DND-41 (cell line): ENCODE measurements around the gene SLC34A3.

ENCODE experiments used
- ATAC-seq: fragments of 200-7000 bp; cut with Tn5 transposase; 3 replicates; pipeline ENCODE4 v1.9.1; 2021; ENCODE audit warnings: low read depth; ENCODE audit not compliant: insufficient read depth
- DNase-seq: peaks from one replicate; pipeline ENCODE4 v3.0.0-alpha.2; 2020
- H2AFZ ChIP-seq: 2 replicates; pipeline ENCODE4 v1.6.0; 2012; ENCODE audit warnings: low read depth, low read length
- H3K27ac ChIP-seq: 2 replicates; pipeline ENCODE4 v1.5.1; 2012; ENCODE audit warnings: low read length, inconsistent platforms
- H3K27me3 ChIP-seq: fragments of 200-600 bp; sonication (generic); 2 replicates; pipeline ENCODE4 v1.6.0; 2012; ENCODE audit warnings: low read length, mild to moderate bottlenecking, inconsistent platforms; ENCODE audit not compliant: insufficient read depth, poor library complexity
- H3K36me3 ChIP-seq: 2 replicates; pipeline ENCODE4 v1.5.1; 2012; ENCODE audit warnings: low read length, inconsistent platforms; ENCODE audit not compliant: insufficient read depth
- H3K4me1 ChIP-seq: 2 replicates; pipeline ENCODE4 v1.5.1; 2012; ENCODE audit warnings: mild to moderate bottlenecking, low read length; ENCODE audit not compliant: insufficient read depth
- H3K4me2 ChIP-seq: 2 replicates; pipeline ENCODE4 v1.6.0; 2012; ENCODE audit warnings: mild to moderate bottlenecking, moderate library complexity, low read length, inconsistent platforms; ENCODE audit not compliant: insufficient read depth
- H3K4me3 ChIP-seq, 2 experiments: fragments of 200-600 bp in 1 of 2; shearing (Covaris generic) in 1 of 2; 2 replicates each; pipeline ENCODE4 v1.5.1; 2012 to 2016; ENCODE audit warnings: inconsistent platforms in 2 of 2, low read length in 2 of 2, mild to moderate bottlenecking in 2 of 2, low read depth in 1 of 2, moderate library complexity in 1 of 2
- H3K79me2 ChIP-seq: 2 replicates; pipeline ENCODE4 v1.6.0; 2012; ENCODE audit warnings: low read length, inconsistent platforms; ENCODE audit not compliant: insufficient read depth
- H3K9ac ChIP-seq: 2 replicates; pipeline ENCODE4 v1.6.0; 2012; ENCODE audit warnings: low read depth, mild to moderate bottlenecking, inconsistent platforms, low read length, moderate library complexity
- H3K9me3 ChIP-seq: 2 replicates; pipeline ENCODE4 v1.5.1; 2012; ENCODE audit warnings: low read length, moderate library complexity, mild to moderate bottlenecking, inconsistent platforms; ENCODE audit not compliant: insufficient read depth, severe bottlenecking
- H4K20me1 ChIP-seq: 2 replicates; pipeline ENCODE4 v1.6.0; 2012; ENCODE audit warnings: low read length; ENCODE audit not compliant: insufficient read depth
- EZH2 ChIP-seq: IDR thresholded peaks from 3 replicates; pipeline ENCODE4 v1.6.1; 2012; ENCODE audit warnings: borderline replicate concordance, low read depth, mild to moderate bottlenecking, moderate library complexity, low read length, inconsistent platforms; ENCODE audit not compliant: severe bottlenecking
- TF ChIP-seq, protein P1 (sequence below): IDR thresholded peaks from 2 replicates; pipeline ENCODE4 v1.5.1; 2012; ENCODE audit warnings: borderline replicate concordance, low read length, moderate library complexity, mild to moderate bottlenecking; ENCODE audit not compliant: poor library complexity, severe bottlenecking; ENCODE audit errors: extremely low read depth

Gene SLC34A3

GRCh38 chr9:137213160-137214060, 17.3 kb upstream of the SLC34A3 start:
- TF ChIP-seq, protein P1, sequence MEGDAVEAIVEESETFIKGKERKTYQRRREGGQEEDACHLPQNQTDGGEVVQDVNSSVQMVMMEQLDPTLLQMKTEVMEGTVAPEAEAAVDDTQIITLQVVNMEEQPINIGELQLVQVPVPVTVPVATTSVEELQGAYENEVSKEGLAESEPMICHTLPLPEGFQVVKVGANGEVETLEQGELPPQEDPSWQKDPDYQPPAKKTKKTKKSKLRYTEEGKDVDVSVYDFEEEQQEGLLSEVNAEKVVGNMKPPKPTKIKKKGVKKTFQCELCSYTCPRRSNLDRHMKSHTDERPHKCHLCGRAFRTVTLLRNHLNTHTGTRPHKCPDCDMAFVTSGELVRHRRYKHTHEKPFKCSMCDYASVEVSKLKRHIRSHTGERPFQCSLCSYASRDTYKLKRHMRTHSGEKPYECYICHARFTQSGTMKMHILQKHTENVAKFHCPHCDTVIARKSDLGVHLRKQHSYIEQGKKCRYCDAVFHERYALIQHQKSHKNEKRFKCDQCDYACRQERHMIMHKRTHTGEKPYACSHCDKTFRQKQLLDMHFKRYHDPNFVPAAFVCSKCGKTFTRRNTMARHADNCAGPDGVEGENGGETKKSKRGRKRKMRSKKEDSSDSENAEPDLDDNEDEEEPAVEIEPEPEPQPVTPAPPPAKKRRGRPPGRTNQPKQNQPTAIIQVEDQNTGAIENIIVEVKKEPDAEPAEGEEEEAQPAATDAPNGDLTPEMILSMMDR = peak; percentile 22
- TF ChIP-seq EZH2 = no peak
- ATAC-seq (no peak), DNase-seq (no peak)
- H3K9me3 ChIP-seq = no peaks in the 10 kb centered on the region
- H3K27ac ChIP-seq = no peak overlapping the region
- no peaks in the 10 kb centered on the region for H3K27me3 ChIP-seq
- no peaks in the 10 kb centered on the region for H3K79me2 ChIP-seq
- H3K4me1 ChIP-seq = no peaks in the 10 kb centered on the region
- peaks cover 3% of the 10 kb centered on the region; the same call in 1 of the 2 replicates for H4K20me1 ChIP-seq
- H3K4me2 ChIP-seq = no peak overlapping the region
- H3K9ac ChIP-seq = no peak overlapping the region
- peaks cover 36% of the 10 kb centered on the region for H3K36me3 ChIP-seq
- no peak overlapping the region for H2AFZ ChIP-seq
- H3K4me3 ChIP-seq = no peak overlapping the region

DNA sequence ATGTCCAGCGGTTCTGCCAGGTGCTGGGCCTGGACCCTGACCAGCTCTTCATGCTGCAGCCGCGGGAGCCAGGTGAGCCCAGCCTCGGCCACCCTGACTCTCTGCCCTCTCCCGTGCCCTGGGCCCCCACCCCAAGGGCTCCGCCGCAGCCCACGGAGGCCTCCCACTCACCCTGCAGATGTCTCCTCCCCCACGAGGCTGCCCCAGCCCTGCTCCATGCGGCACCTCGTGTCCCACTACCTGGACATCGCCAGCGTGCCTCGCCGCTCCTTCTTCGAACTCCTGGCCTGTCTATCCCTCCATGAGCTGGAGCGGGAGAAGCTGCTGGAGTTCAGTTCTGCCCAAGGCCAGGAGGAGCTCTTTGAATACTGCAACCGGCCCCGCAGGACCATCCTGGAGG, 16.1 kb upstream of the SLC34A3 start:
- Histone ChIP-seq H3K4me3 (no peak overlapping the region), H3K4me1 (no peaks in the 10 kb centered on the region), H4K20me1 (peaks cover 3% of the 10 kb centered on the region; the same call in 1 of the 2 replicates), H3K4me2 (no peak overlapping the region), H3K9me3 (no peaks in the 10 kb centered on the region), H3K9ac (no peak overlapping the region), H2AFZ (no peak overlapping the region), H3K27me3 (no peaks in the 10 kb centered on the region), H3K27ac (no peak overlapping the region), H3K36me3 (peaks cover 28% of the 10 kb centered on the region), H3K79me2 (no peaks in the 10 kb centered on the region)
- DNase-seq (no peak), ATAC-seq (no peak)
- TF ChIP-seq EZH2 = no peak
- TF ChIP-seq, protein P1 = no peak

- Histone ChIP-seq H3K27ac (no peak overlapping the region), H3K27me3 (no peaks in the 10 kb centered on the region), H3K9me3 (no peaks in the 10 kb centered on the region), H3K36me3 (peaks cover 28% of the 10 kb centered on the region), H3K9ac (no peak overlapping the region), H3K4me3 (no peak overlapping the region), H3K4me2 (no peak overlapping the region), H2AFZ (no peak overlapping the region), H4K20me1 (peaks cover 3% of the 10 kb centered on the region; the same call in 1 of the 2 replicates), H3K79me2 (no peaks in the 10 kb centered on the region), H3K4me1 (no peaks in the 10 kb centered on the region)
- ATAC-seq = no peak
- DNase-seq = no peak
- TF ChIP-seq, protein P1 = no peak
- TF ChIP-seq EZH2 = no peak
Measured at GRCh38 chr9:137215196-137215986, 15.3 kb upstream of the SLC34A3 start.
